GM21528 (cell line): ENCODE results near the gene ARHGAP9.
"Not testable (repeated sequence)": the region's sequence is repeated elsewhere in the genome, so short reads cannot be mapped to it uniquely, and the experiment has no call there.

Experiments used
- ATAC-seq: cut with Tn5 transposase; IDR thresholded peaks from one replicate; pipeline ENCODE4 v1.9.1; 2021; ENCODE audit warnings: mild to moderate bottlenecking, moderate library complexity; ENCODE audit not compliant: unreplicated experiment, low FRiP score

Gene ARHGAP9

GRCh38 chr12:57518176-57518919, 38.7 kb upstream of the ARHGAP9 start:
- ATAC-seq: no peak

- ATAC-seq: not testable (repeated sequence)
Observed at GRCh38 chr12:57517718-57518117, 38.1 kb upstream of the ARHGAP9 start.

GRCh38 chr12:57517187-57517586, 37.5 kb upstream of the ARHGAP9 start:
- ATAC-seq: no peak

GRCh38 chr12:57516617-57517153, 37.0 kb upstream of the ARHGAP9 start:
- ATAC-seq: no peak

GRCh38 chr12:57515934-57516541, 36.4 kb upstream of the ARHGAP9 start:
- ATAC-seq: no peak

GRCh38 chr12:57515408-57515933, 35.8 kb upstream of the ARHGAP9 start:
- ATAC-seq: no peak

- no peak for ATAC-seq
Observed at GRCh38 chr12:57514720-57515407, 35.2 kb upstream of the ARHGAP9 start.

GRCh38 chr12:57514246-57514645, 34.6 kb upstream of the ARHGAP9 start:
- ATAC-seq: not testable (repeated sequence)

GRCh38 chr12:57513677-57514076, 34.0 kb upstream of the ARHGAP9 start:
- ATAC-seq: not testable (repeated sequence)

GRCh38 chr12:57513266-57513665, 33.6 kb upstream of the ARHGAP9 start:
- ATAC-seq: no peak

GRCh38 chr12:57512665-57513064, 33.0 kb upstream of the ARHGAP9 start:
- no peak for ATAC-seq

GRCh38 chr12:57511588-57512325, 32.1 kb upstream of the ARHGAP9 start:
- no peak for ATAC-seq

- no peak for ATAC-seq
Observed at GRCh38 chr12:57511161-57511560, 31.5 kb upstream of the ARHGAP9 start.

- ATAC-seq: not testable (repeated sequence)
Observed at GRCh38 chr12:57507796-57508195, 28.1 kb upstream of the ARHGAP9 start.

- ATAC-seq: not testable (repeated sequence)
Observed at GRCh38 chr12:57506541-57506940, 26.9 kb upstream of the ARHGAP9 start.

- not testable (repeated sequence) for ATAC-seq
Observed at GRCh38 chr12:57502311-57502969, 22.8 kb upstream of the ARHGAP9 start.

GRCh38 chr12:57500213-57500612, 20.5 kb upstream of the ARHGAP9 start:
- no peak for ATAC-seq

- no peak for ATAC-seq
Observed at GRCh38 chr12:57498571-57498970, 18.9 kb upstream of the ARHGAP9 start.

GRCh38 chr12:57498132-57498502, 18.5 kb upstream of the ARHGAP9 start:
- ATAC-seq: no peak
